ENCODE results near the gene ZIC2.

DNA sequence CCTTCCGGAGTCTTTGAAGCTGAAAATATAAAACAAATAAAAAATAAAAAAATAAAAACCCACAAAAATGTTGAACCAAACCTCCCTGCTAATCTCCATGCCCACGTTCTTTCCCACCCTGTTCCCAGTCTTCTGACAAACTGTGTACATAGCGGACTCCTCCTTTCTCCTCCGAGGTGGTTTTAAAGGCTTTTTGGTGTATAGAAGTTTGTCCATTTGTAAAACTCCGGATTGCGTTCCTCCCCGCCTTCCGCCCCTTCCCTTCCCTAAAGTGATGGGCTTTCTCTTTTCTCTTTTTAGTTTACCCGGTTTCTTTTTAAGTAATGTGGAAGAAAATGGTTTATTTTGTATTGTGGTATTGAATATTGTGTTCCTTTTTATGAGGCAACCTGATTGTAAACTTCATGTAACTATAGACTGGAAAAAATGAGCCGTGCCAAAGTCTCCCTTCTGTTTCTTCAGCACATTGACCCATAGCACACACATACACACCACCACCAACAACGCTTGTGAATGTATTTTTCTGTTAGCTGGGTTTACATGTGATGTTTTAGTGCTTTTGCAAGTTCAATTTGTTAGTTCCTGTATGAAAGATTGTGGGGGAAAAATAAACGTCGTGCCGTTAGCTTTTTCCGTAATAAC is 4.4 kb downstream of the ZIC2 start:
- TF ChIP-seq CTCF (conservative IDR thresholded peaks at IDR 0.05; ENCODE audit: low read depth, low read length) (no peak), NFE2L2 (IDR thresholded peaks at IDR 0.05; ENCODE audit: low read depth, low read length) (no peak), RAD21 (IDR thresholded peaks at IDR 0.05; ENCODE audit: low read length) (no peak), POLR2A (IDR thresholded peaks at IDR 0.05; ENCODE audit: low read depth, low read length) (no peak), FOS (IDR thresholded peaks at IDR 0.05; ENCODE audit: low read depth, low read length) (no peak), BHLHE40 (IDR thresholded peaks at IDR 0.05; ENCODE audit: low read depth, low read length) (no peak), MAFK (IDR thresholded peaks at IDR 0.05; ENCODE audit: low read depth, low read length) (no peak), CEBPB (IDR thresholded peaks at IDR 0.05; ENCODE audit: low read depth, low read length) (no peak)

All from IMR-90 (cell line).